GM18868 (cell line): ENCODE results near the gene PLPPR1.

Experiments used
- ATAC-seq: cut with Tn5 transposase; IDR thresholded peaks from one replicate; pipeline ENCODE4 v1.9.1; 2021; ENCODE audit warnings: mild to moderate bottlenecking, moderate library complexity; ENCODE audit not compliant: unreplicated experiment

Gene PLPPR1

GRCh38 chr9:101372327-101373118 is 344.0 kb downstream of the PLPPR1 start:
- no peak for ATAC-seq
